AG04450 (cell line): Measurements from ENCODE around the gene DSCAML1. TPM values are rescaled to one million over a fixed set of nuclear protein-coding genes. Genes with fewer than 3 reads are reported as not detected.

Experiments used
- CTCF ChIA-PET: fragments of 300-600, 350-600 bp; formaldehyde crosslinking; extraction: SDS; loops from one replicate; lab custom pipeline; 2022; ENCODE audit warnings: antibody characterized with exemption, inconsistent platforms; lab: Charles Lee
- POLR2A ChIA-PET: fragments of 350-600 bp; formaldehyde crosslinking; extraction: SDS; loops from one replicate; lab custom pipeline; 2021; ENCODE audit warnings: antibody characterized with exemption, inconsistent platforms; lab: Yijun Ruan, JAX
- DNase-seq: peaks from one replicate; pipeline ENCODE4 v3.0.0-alpha.2; 2011; ENCODE audit warnings: low read depth, low spot score
- H3K27ac ChIP-seq: one replicate; pipeline ENCODE4 v1.5.1; 2012; ENCODE audit warnings: low read depth, low read length, control low read depth
- H3K27me3 ChIP-seq: one replicate; pipeline ENCODE4 v1.6.0; 2012; ENCODE audit warnings: low read length; ENCODE audit not compliant: control insufficient read depth, insufficient read depth
- H3K4me3 ChIP-seq: 2 replicates; pipeline ENCODE4 v1.5.1; 2011; ENCODE audit warnings: mild to moderate bottlenecking, low read depth, low read length, control low read depth
- H3K9me3 ChIP-seq: 2 replicates; pipeline ENCODE4 v1.5.1; 2012; ENCODE audit warnings: low read length; ENCODE audit not compliant: control insufficient read depth, insufficient read depth
- polyA plus RNA-seq: library from polyadenylated mRNA; depleted of rRNA; stranded (reverse); fragments of >200 nt; gene quantifications from 2 replicates; pipeline ENCODE4 v1.2.3, GENCODE V29; 2011
- TF ChIP-seq, protein P1 (sequence below): IDR thresholded peaks from 2 replicates; pipeline ENCODE4 v1.5.1; 2011; ENCODE audit warnings: low read depth, low read length, control low read depth, inconsistent platforms

DSCAML1 gene
- polyA plus RNA-seq, 1 experiment: not detected

- ChIA-PET CTCF (interaction anchor here (1.6 kb wide), 1 partner anchor 17 kb away, joined by 11 read pairs; no protein-coding TSS in a partner anchor), POLR2A (no interaction called here)
- Histone ChIP-seq H3K4me3 (no peak overlapping the region), H3K9me3 (no peaks in the 10 kb centered on the region), H3K27ac (no peak overlapping the region), H3K27me3 (peaks cover 35% of the 10 kb centered on the region)
- TF ChIP-seq, protein P1, sequence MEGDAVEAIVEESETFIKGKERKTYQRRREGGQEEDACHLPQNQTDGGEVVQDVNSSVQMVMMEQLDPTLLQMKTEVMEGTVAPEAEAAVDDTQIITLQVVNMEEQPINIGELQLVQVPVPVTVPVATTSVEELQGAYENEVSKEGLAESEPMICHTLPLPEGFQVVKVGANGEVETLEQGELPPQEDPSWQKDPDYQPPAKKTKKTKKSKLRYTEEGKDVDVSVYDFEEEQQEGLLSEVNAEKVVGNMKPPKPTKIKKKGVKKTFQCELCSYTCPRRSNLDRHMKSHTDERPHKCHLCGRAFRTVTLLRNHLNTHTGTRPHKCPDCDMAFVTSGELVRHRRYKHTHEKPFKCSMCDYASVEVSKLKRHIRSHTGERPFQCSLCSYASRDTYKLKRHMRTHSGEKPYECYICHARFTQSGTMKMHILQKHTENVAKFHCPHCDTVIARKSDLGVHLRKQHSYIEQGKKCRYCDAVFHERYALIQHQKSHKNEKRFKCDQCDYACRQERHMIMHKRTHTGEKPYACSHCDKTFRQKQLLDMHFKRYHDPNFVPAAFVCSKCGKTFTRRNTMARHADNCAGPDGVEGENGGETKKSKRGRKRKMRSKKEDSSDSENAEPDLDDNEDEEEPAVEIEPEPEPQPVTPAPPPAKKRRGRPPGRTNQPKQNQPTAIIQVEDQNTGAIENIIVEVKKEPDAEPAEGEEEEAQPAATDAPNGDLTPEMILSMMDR: no peak
- no peak for DNase-seq
These were observed 6.7 kb downstream of the DSCAML1 start for GRCh38 chr11:117790279-117790678.

DNA sequence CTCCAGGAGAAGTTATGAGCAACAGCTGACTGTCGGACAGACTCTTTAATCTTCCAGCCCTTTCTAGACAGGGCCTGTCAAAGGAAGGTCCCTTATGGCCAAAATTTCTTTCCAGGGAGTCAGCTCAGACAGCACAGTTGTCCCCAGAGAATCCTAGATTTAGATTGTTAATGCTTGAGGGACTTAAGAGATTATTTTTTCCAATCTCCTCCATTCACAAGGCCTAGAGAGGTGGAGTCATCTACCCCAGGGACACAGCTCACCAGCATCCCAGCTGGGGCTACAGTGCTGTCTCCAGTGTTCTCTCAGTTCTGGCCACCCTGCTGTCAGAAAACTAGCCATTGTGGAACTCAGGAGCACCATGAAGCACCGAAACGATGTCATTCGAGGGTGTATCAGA, 7.8 kb downstream of the DSCAML1 start:
- TF ChIP-seq, protein P1: no peak
- Histone ChIP-seq H3K27ac (no peak overlapping the region), H3K27me3 (peaks cover 30% of the 10 kb centered on the region), H3K9me3 (no peaks in the 10 kb centered on the region), H3K4me3 (no peak overlapping the region)
- ChIA-PET POLR2A (interaction anchor here (0.6 kb wide), 1 partner anchor 285 kb away, joined by 5 read pairs; no protein-coding TSS in a partner anchor), CTCF (interaction anchor here (1.0 to 1.4 kb wide), 2 partner anchors 19 to 363 kb away, joined by 3 to 4 read pairs; no protein-coding TSS in a partner anchor)
- DNase-seq: no peak

- no peak for DNase-seq
- ChIA-PET CTCF (no interaction called here), POLR2A (no interaction called here)
- Histone ChIP-seq H3K27ac (no peak overlapping the region), H3K9me3 (no peaks in the 10 kb centered on the region), H3K4me3 (no peak overlapping the region), H3K27me3 (peaks cover 22% of the 10 kb centered on the region)
- TF ChIP-seq, protein P1: no peak
These were observed 10.7 kb downstream of the DSCAML1 start for GRCh38 chr11:117786135-117786870.

GRCh38 chr11:117782101-117782500, 14.9 kb downstream of the DSCAML1 start:
- Histone ChIP-seq H3K27me3 (peaks cover 31% of the 10 kb centered on the region), H3K4me3 (no peak overlapping the region), H3K9me3 (no peaks in the 10 kb centered on the region; the same call in 1 of the 2 replicates), H3K27ac (no peak overlapping the region)
- ChIA-PET POLR2A (no interaction called here), CTCF (no interaction called here)
- TF ChIP-seq, protein P1: no peak
- DNase-seq: no peak

DNA sequence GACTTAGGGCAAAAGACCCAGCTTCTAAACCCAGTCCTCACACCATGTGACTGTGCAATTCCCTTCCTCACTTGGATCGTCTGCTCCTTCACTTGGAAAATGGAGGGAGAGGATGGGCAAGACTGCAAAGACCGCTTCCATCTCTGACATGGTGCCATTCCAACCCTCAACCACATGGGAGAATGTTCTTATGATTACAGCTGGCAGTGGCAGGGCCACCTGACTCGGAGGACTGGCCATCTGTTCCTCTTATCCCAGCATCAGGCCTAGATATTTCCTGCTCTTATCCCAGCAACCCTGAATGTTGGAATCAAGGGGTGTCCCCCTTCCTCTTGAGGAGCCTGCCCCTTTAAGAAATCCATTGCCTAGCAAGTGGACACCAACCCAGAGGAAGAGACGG, 15.4 kb downstream of the DSCAML1 start:
- H3K9me3 ChIP-seq: no peaks in the 10 kb centered on the region; the same call in 1 of the 2 replicates
- peaks cover 29% of the 10 kb centered on the region for H3K27me3 ChIP-seq
- H3K27ac ChIP-seq: no peak overlapping the region
- H3K4me3 ChIP-seq: no peak overlapping the region
- CTCF ChIA-PET: no interaction called here
- POLR2A ChIA-PET: no interaction called here
- DNase-seq: no peak
- TF ChIP-seq, protein P1: no peak
